ENCODE measurements around the gene PNKD. TPM values are rescaled to one million over a fixed set of nuclear protein-coding genes. Genes with fewer than 3 reads are reported as not detected.

PNKD gene
- total and polyA plus RNA-seq, 2 of the 8 experiments (the other 6 are each of a cell fraction or from before 2014, with no cell fraction given): 43.9 to 65.4 TPM

GRCh38 chr2:218395826-218396687 lies 125.7 kb downstream of the PNKD start (continued):
- TF ChIP-seq GABPA (IDR thresholded peaks at IDR 0.05; ENCODE audit: borderline replicate concordance, insufficient read depth, low read length) (no peak), TEAD4 (IDR thresholded peaks at IDR 0.05; ENCODE audit: low read depth, low read length) (peak; percentile 9; the same call in 1 of the 2 replicates), SAP30 (IDR thresholded peaks at IDR 0.05; ENCODE audit: insufficient read depth, insufficient replicate concordance, low read length) (no peak), BRCA1 (IDR thresholded peaks at IDR 0.05; ENCODE audit: low read depth, low read length) (no peak), KDM5A (IDR thresholded peaks at IDR 0.05; ENCODE audit: low read length) (0 out of 2 replicates have a peak, but pooled peaks have one; percentile 48), E2F6 (IDR thresholded peaks at IDR 0.05) (peak; percentile 37; the same call in 1 of the 2 replicates), CHD1 (IDR thresholded peaks at IDR 0.05; ENCODE audit: low read depth, low read length) (no peak), EP300 (IDR thresholded peaks at IDR 0.05; ENCODE audit: borderline replicate concordance in 1 of 2, low read depth in 2 of 2, low read length in 2 of 2) (0 out of 3 replicates have a peak, but pooled peaks of 1 of the 2 experiments have one; percentile 69), ATF2 (IDR thresholded peaks at IDR 0.05; ENCODE audit: low read length) (no peak; the same call in 1 of the 2 replicates)

Small RNA genes lying within 50 kb of the gene (microRNA-seq; reads per million reads assigned to microRNA genes)
- 0 to 0.23 reads per million in 2 experiments for gene MIR6513 (ENCODE audit: borderline microRNAs expressed in 2 of 2, borderline number of aligned reads in 2 of 2, borderline replicate concordance in 1 of 2)
- gene MIR6810 (ENCODE audit: borderline microRNAs expressed in 2 of 2, borderline number of aligned reads in 2 of 2, borderline replicate concordance in 1 of 2): 0 to 0.20 reads per million in 2 experiments

Small RNA genes lying within 50 kb of the gene (small RNA-seq; reads per million reads assigned to genes)
- gene MIR6810 (ENCODE audit: insufficient read depth): not detected

Other genes starting within 250 kb of the PNKD start
- 0.32 TPM in 1 of 2 replicates, not detected in the other for gene RUFY4, start 201.3 kb upstream of the PNKD start, total RNA-seq (2021; fragmentation: NEBNext Ultra II Directional; extraction: Animal tissue kit (Norgen Biotek cat#: 25700))
- 0.38 and 0.66 TPM in 2 replicates for gene RUFY4, start 201.3 kb upstream of the PNKD start, polyA plus RNA-seq (2011; rRNA removed)
- gene CXCR2, start 144.5 kb upstream of the PNKD start, total RNA-seq (2021; fragmentation: NEBNext Ultra II Directional; extraction: Animal tissue kit (Norgen Biotek cat#: 25700)): 0.63 and 1.6 TPM in 2 replicates
- 1.4 and 2.2 TPM in 2 replicates for gene CXCR2, start 144.5 kb upstream of the PNKD start, polyA plus RNA-seq (2011; rRNA removed)
- gene CXCR1, start 103.6 kb upstream of the PNKD start, total RNA-seq (2021; fragmentation: NEBNext Ultra II Directional; extraction: Animal tissue kit (Norgen Biotek cat#: 25700)): not detected in 2 replicates
- gene CXCR1, start 103.6 kb upstream of the PNKD start, polyA plus RNA-seq (2011; rRNA removed): not detected in 2 replicates
- gene ARPC2, start 53.3 kb upstream of the PNKD start, total RNA-seq (2021; fragmentation: NEBNext Ultra II Directional; extraction: Animal tissue kit (Norgen Biotek cat#: 25700)): 195 and 198 TPM in 2 replicates
- gene ARPC2, start 53.3 kb upstream of the PNKD start, polyA plus RNA-seq (2011; rRNA removed): 118 and 174 TPM in 2 replicates
- gene GPBAR1, start 9.5 kb upstream of the PNKD start, total RNA-seq (2021; fragmentation: NEBNext Ultra II Directional; extraction: Animal tissue kit (Norgen Biotek cat#: 25700)): 0.32 and 0.63 TPM in 2 replicates
- gene GPBAR1, start 9.5 kb upstream of the PNKD start, polyA plus RNA-seq (2011; rRNA removed): 0.49 and 0.59 TPM in 2 replicates
- 119 and 125 TPM in 2 replicates for gene AAMP, start 382 bp upstream of the PNKD start, total RNA-seq (2021; fragmentation: NEBNext Ultra II Directional; extraction: Animal tissue kit (Norgen Biotek cat#: 25700))
- gene AAMP, start 382 bp upstream of the PNKD start, polyA plus RNA-seq (2011; rRNA removed): 119 and 192 TPM in 2 replicates
- 22.1 and 24.5 TPM in 2 replicates for gene TMBIM1, start 22.0 kb downstream of the PNKD start, total RNA-seq (2021; fragmentation: NEBNext Ultra II Directional; extraction: Animal tissue kit (Norgen Biotek cat#: 25700))
- gene TMBIM1, start 22.0 kb downstream of the PNKD start, polyA plus RNA-seq (2011; rRNA removed): 36.8 and 43.6 TPM in 2 replicates
- not detected in 2 replicates for gene CATIP, start 86.3 kb downstream of the PNKD start, total RNA-seq (2021; fragmentation: NEBNext Ultra II Directional; extraction: Animal tissue kit (Norgen Biotek cat#: 25700))
- not detected in 2 replicates for gene CATIP, start 86.3 kb downstream of the PNKD start, polyA plus RNA-seq (2011; rRNA removed)
- 0.21 and 0.43 TPM in 2 replicates for gene SLC11A1, start 111.8 kb downstream of the PNKD start, total RNA-seq (2021; fragmentation: NEBNext Ultra II Directional; extraction: Animal tissue kit (Norgen Biotek cat#: 25700))
- 0.13 and 0.20 TPM in 2 replicates for gene SLC11A1, start 111.8 kb downstream of the PNKD start, polyA plus RNA-seq (2011; rRNA removed)
- 20.3 and 20.9 TPM in 2 replicates for gene CTDSP1, start 129.3 kb downstream of the PNKD start, total RNA-seq (2021; fragmentation: NEBNext Ultra II Directional; extraction: Animal tissue kit (Norgen Biotek cat#: 25700))
- 35.2 and 51.8 TPM in 2 replicates for gene CTDSP1, start 129.3 kb downstream of the PNKD start, polyA plus RNA-seq (2011; rRNA removed)
- gene VIL1, start 148.6 kb downstream of the PNKD start, total RNA-seq (2021; fragmentation: NEBNext Ultra II Directional; extraction: Animal tissue kit (Norgen Biotek cat#: 25700)): 7.0 and 8.2 TPM in 2 replicates
- gene VIL1, start 148.6 kb downstream of the PNKD start, polyA plus RNA-seq (2011; rRNA removed): 6.2 and 8.1 TPM in 2 replicates